Chondrocyte (in vitro differentiated cells): Measurements from ENCODE around the gene MUC16. TPM values are rescaled to one million over a fixed set of nuclear protein-coding genes. Genes with fewer than 3 reads are reported as not detected.

Experiments used
- DNase-seq: peaks from one replicate; pipeline ENCODE4 v3.0.0; 2021; ENCODE audit warnings: mixed read lengths, low spot score
- H3K27ac Mint-ChIP-seq: one replicate; pipeline ENCODE4 v1.8.0; 2021; ENCODE audit warnings: mild to moderate bottlenecking, moderate library complexity, mixed read lengths; ENCODE audit not compliant: unreplicated experiment
- H3K27me3 Mint-ChIP-seq: 2 replicates; pipeline ENCODE4 v1.8.0; 2021; ENCODE audit warnings: low read depth, mixed read lengths
- H3K36me3 Mint-ChIP-seq: 2 replicates; pipeline ENCODE4 v1.8.0; 2021; ENCODE audit warnings: low read depth, mixed read lengths
- H3K4me1 Mint-ChIP-seq: 2 replicates; pipeline ENCODE4 v1.8.0; 2021; ENCODE audit warnings: low read depth, mild to moderate bottlenecking, mixed read lengths
- H3K4me3 Mint-ChIP-seq: one replicate; pipeline ENCODE4 v1.8.0; 2021; ENCODE audit warnings: mild to moderate bottlenecking, moderate library complexity, mixed read lengths; ENCODE audit not compliant: unreplicated experiment
- H3K9me3 Mint-ChIP-seq: 2 replicates; pipeline ENCODE4 v1.8.0; 2021; ENCODE audit warnings: low read depth, mixed read lengths
- total RNA-seq: library from RNA; stranded (reverse); gene quantifications from 3 replicates; pipeline ENCODE4 v1.2.1, GENCODE V29; 2021
- TF ChIP-seq, protein P1 (sequence below): fragments of 200-600 bp; sonication (generic); IDR thresholded peaks from 2 replicates; pipeline ENCODE4 v1.5.0; 2021; ENCODE audit warnings: antibody characterized with exemption, mild to moderate bottlenecking, moderate library complexity

Gene MUC16
- total RNA-seq, 1 donor from 2014 or later = not detected

GRCh38 chr19:8973501-8974091, 36.6 kb downstream of the MUC16 start:
- no peaks in the 10 kb centered on the region for H3K4me1 Mint-ChIP-seq
- TF ChIP-seq, protein P1, sequence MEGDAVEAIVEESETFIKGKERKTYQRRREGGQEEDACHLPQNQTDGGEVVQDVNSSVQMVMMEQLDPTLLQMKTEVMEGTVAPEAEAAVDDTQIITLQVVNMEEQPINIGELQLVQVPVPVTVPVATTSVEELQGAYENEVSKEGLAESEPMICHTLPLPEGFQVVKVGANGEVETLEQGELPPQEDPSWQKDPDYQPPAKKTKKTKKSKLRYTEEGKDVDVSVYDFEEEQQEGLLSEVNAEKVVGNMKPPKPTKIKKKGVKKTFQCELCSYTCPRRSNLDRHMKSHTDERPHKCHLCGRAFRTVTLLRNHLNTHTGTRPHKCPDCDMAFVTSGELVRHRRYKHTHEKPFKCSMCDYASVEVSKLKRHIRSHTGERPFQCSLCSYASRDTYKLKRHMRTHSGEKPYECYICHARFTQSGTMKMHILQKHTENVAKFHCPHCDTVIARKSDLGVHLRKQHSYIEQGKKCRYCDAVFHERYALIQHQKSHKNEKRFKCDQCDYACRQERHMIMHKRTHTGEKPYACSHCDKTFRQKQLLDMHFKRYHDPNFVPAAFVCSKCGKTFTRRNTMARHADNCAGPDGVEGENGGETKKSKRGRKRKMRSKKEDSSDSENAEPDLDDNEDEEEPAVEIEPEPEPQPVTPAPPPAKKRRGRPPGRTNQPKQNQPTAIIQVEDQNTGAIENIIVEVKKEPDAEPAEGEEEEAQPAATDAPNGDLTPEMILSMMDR = no peak
- no peak for DNase-seq
- no peak overlapping the region for H3K27ac Mint-ChIP-seq
- no peaks in the 10 kb centered on the region for H3K27me3 Mint-ChIP-seq
- peaks cover 27% of the 10 kb centered on the region for H3K9me3 Mint-ChIP-seq
- H3K4me3 Mint-ChIP-seq = no peak overlapping the region
- H3K36me3 Mint-ChIP-seq = no peaks in the 10 kb centered on the region

GRCh38 chr19:8965887-8966286, 44.3 kb downstream of the MUC16 start:
- Mint-ChIP-seq H3K4me1 (no peaks in the 10 kb centered on the region), H3K9me3 (peaks cover 38% of the 10 kb centered on the region), H3K27ac (no peak overlapping the region), H3K4me3 (no peak overlapping the region), H3K36me3 (no peaks in the 10 kb centered on the region), H3K27me3 (no peaks in the 10 kb centered on the region)
- DNase-seq = no peak
- TF ChIP-seq, protein P1 = no peak

Other genes with a start within 250 kb of the MUC16 start
- gene ZNF558, start 178.1 kb downstream of the MUC16 start, total RNA-seq = 15.2 to 18.4 TPM (median 15.5 TPM) in 3 replicates
- not detected in 3 replicates for gene MBD3L1, start 178.0 kb downstream of the MUC16 start, total RNA-seq
- gene OR1M1, start 76.7 kb upstream of the MUC16 start, total RNA-seq = not detected in 3 replicates
- gene OR7G2, start 97.1 kb upstream of the MUC16 start, total RNA-seq = not detected in 3 replicates
- not detected in 3 replicates for gene OR7G1, start 105.4 kb upstream of the MUC16 start, total RNA-seq
- not detected in 3 replicates for gene OR7G3, start 116.5 kb upstream of the MUC16 start, total RNA-seq
- 21.6 to 23.0 TPM (median 22.0 TPM) in 3 replicates for gene ZNF317, start 130.0 kb upstream of the MUC16 start, total RNA-seq
- 0.33 to 0.70 TPM (median 0.60 TPM) in 3 replicates for gene OR7D2, start 168.6 kb upstream of the MUC16 start, total RNA-seq
- gene OR7D4, start 209.2 kb upstream of the MUC16 start, total RNA-seq = not detected in 3 replicates
- gene OR7E24, start 240.5 kb upstream of the MUC16 start, total RNA-seq = not detected in 3 replicates